Kidney epithelial cell (primary cell): ENCODE results near the gene SMU1. TPM values are rescaled to one million over a fixed set of nuclear protein-coding genes. Genes with fewer than 3 reads are reported as not detected.

ENCODE experiments used
- DNase-seq: peaks from one replicate; pipeline ENCODE4 v3.0.0-alpha.2; 2010; ENCODE audit warnings: low read depth
- H3K27me3 ChIP-seq: 2 replicates; pipeline ENCODE4 v1.6.0; 2011; ENCODE audit warnings: low read length; ENCODE audit not compliant: control insufficient read depth, insufficient read depth
- H3K36me3 ChIP-seq: 2 replicates; pipeline ENCODE4 v1.5.1; 2011; ENCODE audit warnings: low read length; ENCODE audit not compliant: control insufficient read depth, insufficient read depth
- H3K4me3 ChIP-seq: 2 replicates; pipeline ENCODE4 v1.5.1; 2011; ENCODE audit warnings: low read depth, mild to moderate bottlenecking, control low read depth, low read length
- CTCF ChIP-seq: IDR thresholded peaks from 2 replicates; pipeline ENCODE4 v1.5.1; 2011; ENCODE audit warnings: mild to moderate bottlenecking, moderate library complexity, low read length, control low read depth, inconsistent platforms; ENCODE audit not compliant: insufficient read depth, poor library complexity, severe bottlenecking
- total RNA-seq: library from RNA; depleted of rRNA; stranded (reverse); fragments of >200 nt; gene quantifications from 2 replicates; pipeline ENCODE4 v1.2.3, GENCODE V29; 2015

Gene SMU1
- total RNA-seq, 1 donor from 2014 or later: 18.9 TPM

- H3K27me3 ChIP-seq: no peaks in the 10 kb centered on the region
- DNase-seq: no peak
- TF ChIP-seq CTCF: no peak
- H3K36me3 ChIP-seq: peaks cover 3% of the 10 kb centered on the region
- no peak overlapping the region for H3K4me3 ChIP-seq
These were observed 7.5 kb downstream of the SMU1 start for GRCh38 chr9:33068991-33069390.

DNA sequence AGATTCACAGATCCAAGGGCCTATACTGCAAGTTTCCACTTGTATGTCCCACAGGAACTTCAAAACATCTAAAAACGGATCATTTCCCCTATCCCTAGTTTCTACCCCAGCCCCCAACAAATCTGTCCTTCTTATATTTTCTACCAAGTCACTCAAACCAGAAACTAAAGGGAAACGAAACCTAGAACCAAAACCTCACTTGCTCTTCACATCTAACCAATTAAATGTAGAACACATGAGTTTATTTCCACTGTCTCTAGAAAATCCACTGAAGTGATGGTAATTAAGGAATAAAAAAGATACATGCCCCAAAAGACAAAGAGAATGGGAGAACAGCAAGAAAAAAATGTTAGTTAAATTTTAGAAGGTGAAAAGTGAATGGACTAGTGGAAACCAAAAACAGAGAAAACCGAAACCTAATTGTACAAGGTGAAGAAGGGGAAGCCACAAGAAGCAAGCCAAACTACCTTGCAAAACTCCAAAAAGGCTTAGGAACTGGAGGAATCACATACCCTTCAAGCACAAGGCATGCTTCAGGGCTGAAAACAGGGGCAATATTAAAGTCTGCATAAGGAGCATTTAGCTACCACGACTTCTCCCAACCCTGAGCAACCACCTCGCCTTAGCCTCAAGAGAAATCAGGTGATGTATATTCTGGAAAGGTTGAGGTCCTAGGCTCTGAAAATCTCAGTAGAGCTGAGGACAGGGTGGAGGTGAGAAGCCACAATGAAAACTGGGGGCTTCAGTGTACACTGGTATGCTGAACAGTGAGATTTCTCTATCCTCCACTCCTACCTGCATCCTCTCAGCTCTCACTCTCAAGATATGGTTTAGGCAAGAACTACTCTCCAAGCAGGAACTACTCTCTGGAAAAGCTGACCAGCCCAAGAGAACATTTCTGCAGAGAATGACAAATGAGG lies 11.1 kb downstream of the SMU1 start:
- TF ChIP-seq CTCF: no peak
- H3K27me3 ChIP-seq: no peaks in the 10 kb centered on the region
- no peak overlapping the region for H3K4me3 ChIP-seq
- DNase-seq: no peak
- H3K36me3 ChIP-seq: peaks cover 2% of the 10 kb centered on the region

GRCh38 chr9:33051144-33051543 lies 25.3 kb downstream of the SMU1 start:
- no peak for TF ChIP-seq CTCF
- Histone ChIP-seq H3K27me3 (no peaks in the 10 kb centered on the region), H3K36me3 (peaks cover 1% of the 10 kb centered on the region), H3K4me3 (no peak overlapping the region)
- no peak for DNase-seq

GRCh38 chr9:33049680-33050361 lies 26.7 kb downstream of the SMU1 start:
- DNase-seq: no peak
- Histone ChIP-seq H3K4me3 (no peak overlapping the region), H3K27me3 (no peaks in the 10 kb centered on the region), H3K36me3 (peaks cover 1% of the 10 kb centered on the region)
- no peak for TF ChIP-seq CTCF

GRCh38 chr9:33048054-33048465 lies 28.4 kb downstream of the SMU1 start:
- no peak for DNase-seq
- Histone ChIP-seq H3K27me3 (no peaks in the 10 kb centered on the region), H3K36me3 (peaks cover 1% of the 10 kb centered on the region), H3K4me3 (no peak overlapping the region)
- no peak for TF ChIP-seq CTCF
